SK-N-SH (cell line): Measurements from ENCODE around the gene LBX1. TPM values are rescaled to one million over a fixed set of nuclear protein-coding genes. Genes with fewer than 3 reads are reported as not detected.

Experiments used
- CTCF ChIA-PET: fragments of 300-600, 350-600 bp; formaldehyde crosslinking; extraction: SDS; loops from one replicate; lab custom pipeline; 2021; lab: Yijun Ruan, JAX
- POLR2A ChIA-PET: fragments of 350-600 bp; sonication (Branson Sonifier 250); formaldehyde crosslinking; extraction: SDS; loops from one replicate; lab custom pipeline; 2020; ENCODE audit warnings: antibody characterized with exemption, inconsistent platforms; lab: Yijun Ruan, JAX
- DNase-seq: peaks from one replicate; pipeline ENCODE4 v3.0.0; 2012
- H2AFZ ChIP-seq: fragments of 200-600 bp; sonication (generic); 2 replicates; pipeline ENCODE4 v1.8.1; 2016; ENCODE audit warnings: antibody characterized with exemption, mild to moderate bottlenecking, low read depth
- H3F3A ChIP-seq: fragments of 200-600 bp; sonication (generic); replicated peaks from 2 replicates; pipeline ENCODE3; 2016; ENCODE audit warnings: antibody characterized with exemption, mild to moderate bottlenecking; ENCODE audit not compliant: insufficient read depth
- H3K27ac ChIP-seq, 2 experiments: fragments of 200-500 bp in 1 of 2; fragments of 200-600 bp in 1 of 2; sonication (Bioruptor generic) in 1 of 2; sonication (generic), shearing (Covaris generic) in 1 of 2; 2 replicates each; pipeline versions ENCODE4 v1.5.1 to v1.6.1; 2014 to 2016; ENCODE audit warnings: low read depth in 2 of 2, inconsistent platforms in 1 of 2, low read length in 1 of 2, mild to moderate bottlenecking in 1 of 2, mixed read lengths in 1 of 2
- H3K27me3 ChIP-seq: fragments of 200-600 bp; sonication (generic), shearing (Covaris generic); 2 replicates; pipeline ENCODE4 v1.6.1; 2016; ENCODE audit warnings: mixed run types; ENCODE audit not compliant: insufficient read depth
- H3K36me3 ChIP-seq, 2 experiments: fragments of 200-500 bp in 1 of 2; fragments of 200-600 bp in 1 of 2; sonication (Bioruptor generic) in 1 of 2; sonication (generic) in 1 of 2; replicated peaks in 1 of 2; 2 replicates each; pipeline versions ENCODE3 to v1.5.1; 2014 to 2016; ENCODE audit warnings: low read length in 1 of 2, mild to moderate bottlenecking in 1 of 2; ENCODE audit not compliant: insufficient read depth in 2 of 2, control insufficient read depth in 1 of 2
- H3K4me1 ChIP-seq, 2 experiments: fragments of 200-500 bp in 1 of 2; fragments of 200-600 bp in 1 of 2; sonication (Bioruptor generic) in 1 of 2; sonication (generic), shearing (Covaris generic) in 1 of 2; 2 replicates each; pipeline versions ENCODE4 v1.5.1 to v1.6.1; 2014 to 2016; ENCODE audit warnings: low read depth in 1 of 2, low read length in 1 of 2, mixed run types in 1 of 2; ENCODE audit not compliant: insufficient read depth in 2 of 2, control insufficient read depth in 1 of 2
- H3K4me2 ChIP-seq: fragments of 200-600 bp; sonication (generic), shearing (Covaris generic); 2 replicates; pipeline ENCODE4 v1.6.1; 2017; ENCODE audit warnings: mixed run types
- H3K4me3 ChIP-seq, 2 experiments: fragments of 200-500 bp in 1 of 2; fragments of 200-600 bp in 1 of 2; sonication (Bioruptor generic) in 1 of 2; sonication (generic), shearing (Covaris generic) in 1 of 2; 2 replicates each; pipeline versions ENCODE4 v1.5.1 to v1.8.1; 2014 to 2016; ENCODE audit warnings: low read depth in 2 of 2, inconsistent platforms in 1 of 2, low read length in 1 of 2, mild to moderate bottlenecking in 1 of 2, mixed read lengths in 1 of 2, moderate library complexity in 1 of 2
- H3K79me2 ChIP-seq: fragments of 200-600 bp; sonication (generic); 2 replicates; pipeline ENCODE4 v1.8.1; 2017; ENCODE audit warnings: mild to moderate bottlenecking; ENCODE audit not compliant: insufficient read depth
- H3K9ac ChIP-seq: fragments of 200-600 bp; sonication (generic); 2 replicates; pipeline ENCODE4 v1.6.1; 2017; ENCODE audit warnings: mixed run types
- H3K9me2 ChIP-seq: fragments of 200-600 bp; sonication (generic); 2 replicates; pipeline ENCODE4 v1.6.1; 2017; ENCODE audit warnings: mixed run types
- H3K9me3 ChIP-seq: fragments of 200-600 bp; sonication (generic); 2 replicates; pipeline ENCODE4 v1.6.1; 2017; ENCODE audit warnings: mixed run types, mild to moderate bottlenecking, moderate library complexity
- H4K20me1 ChIP-seq: fragments of 200-600 bp; sonication (generic); 2 replicates; pipeline ENCODE4 v1.6.1; 2017; ENCODE audit warnings: mild to moderate bottlenecking, mixed run types; ENCODE audit not compliant: insufficient read depth
- CHD2 ChIP-seq: fragments of 150-350 bp; IDR thresholded peaks from 2 replicates; pipeline ENCODE4 v1.6.1; 2018; ENCODE audit warnings: low read length; ENCODE audit not compliant: partially characterized antibody
- ELF1 ChIP-seq: IDR thresholded peaks from 2 replicates; pipeline ENCODE4 v1.4.0; 2012
- EP300 ChIP-seq, 2 experiments: IDR thresholded peaks; 2 replicates each; pipeline versions ENCODE4 v1.4.0 to v1.6.1; 2012; ENCODE audit warnings: borderline replicate concordance in 1 of 2, low read depth in 1 of 2, low read length in 1 of 2
- FOXJ3 ChIP-seq: sonication (generic); formaldehyde crosslinking; IDR thresholded peaks from 2 replicates; pipeline ENCODE4 v1.5.1; 2020; ENCODE audit warnings: mild to moderate bottlenecking, missing genetic modification reagents
- MEF2A ChIP-seq: IDR thresholded peaks from 2 replicates; pipeline ENCODE4 v1.4.0; 2012; ENCODE audit warnings: low read depth, borderline replicate concordance
- MXI1 ChIP-seq: IDR thresholded peaks from 2 replicates; pipeline ENCODE4 v1.6.1; 2012; ENCODE audit warnings: mild to moderate bottlenecking, low read depth, low read length, improper control_type of control experiment
- NFIC ChIP-seq: IDR thresholded peaks from 2 replicates; pipeline ENCODE4 v1.4.0; 2012; ENCODE audit warnings: borderline replicate concordance
- POLR2AphosphoS5 ChIP-seq: IDR thresholded peaks from 2 replicates; pipeline ENCODE4 v1.6.1; 2012; ENCODE audit warnings: low read depth, low read length
- RAD21 ChIP-seq: IDR thresholded peaks from 2 replicates; pipeline ENCODE4 v1.6.1; 2012; ENCODE audit warnings: mild to moderate bottlenecking, low read length
- RFX5 ChIP-seq: IDR thresholded peaks from 2 replicates; pipeline ENCODE4 v1.6.1; 2012; ENCODE audit warnings: mild to moderate bottlenecking, improper control_type of control experiment, low read length
- RXRA ChIP-seq: IDR thresholded peaks from 2 replicates; pipeline ENCODE4 v1.4.0; 2012; ENCODE audit warnings: low read depth, mild to moderate bottlenecking, borderline replicate concordance
- SIN3A ChIP-seq: IDR thresholded peaks from 2 replicates; pipeline ENCODE4 v1.6.1; 2012; ENCODE audit warnings: low read depth, mild to moderate bottlenecking, low read length, moderate library complexity, borderline replicate concordance
- SMC3 ChIP-seq: IDR thresholded peaks from 2 replicates; pipeline ENCODE4 v1.6.1; 2012; ENCODE audit warnings: low read depth, low read length, improper control_type of control experiment
- TCF12 ChIP-seq: IDR thresholded peaks from 2 replicates; pipeline ENCODE4 v1.4.0; 2012
- TEAD4 ChIP-seq: IDR thresholded peaks from 2 replicates; pipeline ENCODE4 v1.4.0; 2012; ENCODE audit warnings: mild to moderate bottlenecking, borderline replicate concordance; ENCODE audit not compliant: insufficient read depth
- YY1 ChIP-seq: IDR thresholded peaks from 2 replicates; pipeline ENCODE4 v1.4.0; 2012; ENCODE audit warnings: low read depth, mild to moderate bottlenecking
- WGBS: methylation state at CpG from one replicate; pipeline ENCODE4 v1.1.6; 2017; ENCODE audit warnings: low lambda C conversion rate; 5-methylcytosine and 5-hydroxymethylcytosine counted together
- polyA plus RNA-seq, 3 experiments: library from polyadenylated mRNA; depleted of rRNA; stranded (reverse); fragments of >200 nt; gene quantifications; 2 replicates each; pipeline ENCODE4 v1.2.3, GENCODE V29; 2012
- TF ChIP-seq, protein P1 (sequence below): IDR thresholded peaks from 2 replicates; pipeline ENCODE4 v1.4.0; 2012; ENCODE audit warnings: low read depth, borderline replicate concordance

Gene LBX1
- polyA plus RNA-seq, 1 of the 3 experiments (the other 2 are of a cell fraction) = not detected

DNA sequence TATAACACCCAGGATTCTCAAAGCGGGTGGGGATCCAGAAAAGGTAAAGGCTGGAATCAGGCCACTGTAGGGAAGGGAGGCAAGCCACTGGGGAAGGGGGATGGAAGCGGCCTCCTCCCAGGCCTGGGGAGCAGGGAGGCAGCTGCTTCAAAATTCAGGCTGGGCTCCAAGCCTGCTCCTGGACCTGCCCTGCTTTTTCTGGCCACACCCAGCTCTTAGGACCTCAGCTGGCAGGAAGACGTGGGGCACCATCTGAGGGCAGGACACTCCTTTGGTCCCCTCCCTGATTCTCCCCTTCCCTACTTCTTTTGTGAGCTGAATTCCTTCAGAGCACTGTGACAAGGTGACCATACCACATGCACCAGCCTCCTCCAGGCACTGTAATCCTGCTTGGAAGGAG is 4.6 kb upstream of the LBX1 start:
- Histone ChIP-seq H3K27ac (no peak overlapping the region), H3K4me1 (no peaks in the 10 kb centered on the region; a peak in 1 of 4 replicates), H3K9me3 (no peaks in the 10 kb centered on the region), H3F3A (no peaks in the 10 kb centered on the region), H3K27me3 (peaks cover 76% of the 10 kb centered on the region), H4K20me1 (no peaks in the 10 kb centered on the region), H3K4me3 (no peak overlapping the region), H3K36me3 (no peaks in the 10 kb centered on the region), H3K9me2 (no peaks in the 10 kb centered on the region), H3K4me2 (no peak overlapping the region), H3K9ac (no peak overlapping the region), H2AFZ (no peak overlapping the region), H3K79me2 (no peaks in the 10 kb centered on the region)
- WGBS = 51% methylated on average over 3 of the region's 3 CpGs
- CTCF ChIA-PET = interaction anchor here (0.7 to 1.5 kb wide), 5 partner anchors 20 to 663 kb away, joined by 3 to 6 read pairs (median 3); no protein-coding TSS in a partner anchor
- TF ChIP-seq MXI1 = no peak
- TF ChIP-seq RFX5 = no peak
- TF ChIP-seq FOXJ3 (CRISPR knock-in tag) = no peak
- DNase-seq = no peak
- POLR2A ChIA-PET = no interaction called here

DNA sequence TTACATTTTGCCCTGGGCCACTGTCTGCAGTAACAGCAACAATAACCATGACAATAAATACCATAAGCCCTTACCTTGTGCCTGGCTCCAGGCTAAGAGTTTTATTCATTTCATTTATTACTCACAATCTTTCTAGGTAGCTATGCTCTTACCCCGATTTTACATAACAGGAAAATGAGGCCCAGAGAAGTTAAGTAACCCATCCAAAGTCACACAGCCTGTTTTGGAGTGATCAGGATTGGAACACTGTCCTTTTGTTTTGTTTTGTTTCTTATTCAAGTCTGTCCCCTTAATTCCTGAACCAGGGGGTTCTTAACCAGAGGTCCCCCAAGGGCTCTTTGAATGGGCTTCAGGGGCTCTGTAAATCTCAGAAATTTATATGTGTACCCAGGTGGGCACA is 4.2 kb upstream of the LBX1 start:
- Histone ChIP-seq H3K79me2 (no peaks in the 10 kb centered on the region), H3K9me2 (no peaks in the 10 kb centered on the region), H3K9me3 (no peaks in the 10 kb centered on the region), H3K9ac (no peak overlapping the region), H3K27ac (no peak overlapping the region), H3K36me3 (no peaks in the 10 kb centered on the region), H3F3A (no peaks in the 10 kb centered on the region), H3K4me2 (no peak overlapping the region), H4K20me1 (no peaks in the 10 kb centered on the region), H3K27me3 (peaks cover 76% of the 10 kb centered on the region), H3K4me1 (no peaks in the 10 kb centered on the region; a peak in 1 of 4 replicates), H3K4me3 (no peak overlapping the region), H2AFZ (no peak overlapping the region)
- no peak for TF ChIP-seq YY1
- TF ChIP-seq EP300 (IDR thresholded peaks at IDR 0.05; ENCODE audit: borderline replicate concordance in 1 of 2, low read depth in 1 of 2, low read length in 1 of 2) = no peak
- no peak for TF ChIP-seq RXRA
- TF ChIP-seq, protein P1, sequence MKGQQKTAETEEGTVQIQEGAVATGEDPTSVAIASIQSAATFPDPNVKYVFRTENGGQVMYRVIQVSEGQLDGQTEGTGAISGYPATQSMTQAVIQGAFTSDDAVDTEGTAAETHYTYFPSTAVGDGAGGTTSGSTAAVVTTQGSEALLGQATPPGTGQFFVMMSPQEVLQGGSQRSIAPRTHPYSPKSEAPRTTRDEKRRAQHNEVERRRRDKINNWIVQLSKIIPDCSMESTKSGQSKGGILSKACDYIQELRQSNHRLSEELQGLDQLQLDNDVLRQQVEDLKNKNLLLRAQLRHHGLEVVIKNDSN = no peak
- TF ChIP-seq MEF2A = no peak
- no peak for TF ChIP-seq TEAD4
- no peak for TF ChIP-seq POLR2AphosphoS5
- no peak for TF ChIP-seq SIN3A
- TF ChIP-seq NFIC = no peak
- no peak for TF ChIP-seq SMC3
- no peak for TF ChIP-seq TCF12
- no peak for TF ChIP-seq CHD2
- no peak for TF ChIP-seq RAD21
- no peak for TF ChIP-seq ELF1
- 3% methylated on average over 1 of the region's 1 CpG for WGBS
- POLR2A ChIA-PET = no interaction called here
- DNase-seq = no peak
- CTCF ChIA-PET = interaction anchor here (0.7 to 1.5 kb wide), 4 partner anchors 20 to 663 kb away, joined by 3 to 6 read pairs (median 3); no protein-coding TSS in a partner anchor
